Lung (tissue), 12 donors: ENCODE results near the gene KIAA1958. TPM values are rescaled to one million over a fixed set of nuclear protein-coding genes. Genes with fewer than 3 reads are reported as not detected.

ENCODE experiments used
- ATAC-seq: fragments of 200-7000 bp; cut with Tn5 transposase; one replicate; pipeline ENCODE4 v1.9.1; 2020; ENCODE audit warnings: moderate number of reproducible peaks; ENCODE audit not compliant: insufficient read depth, low FRiP score
- DNase-seq, 3 donors: peaks; one replicate each; pipeline ENCODE4 v3.0.0-alpha.2; 2013 to 2017
- H3K27ac ChIP-seq, 2 donors: one replicate each; pipeline ENCODE4 v1.5.1; 2013; ENCODE audit warnings: mild to moderate bottlenecking in 2 of 2, moderate library complexity in 2 of 2, control low read depth in 1 of 2, inconsistent platforms in 1 of 2, low read depth in 1 of 2, low read length in 1 of 2
- H3K27me3 ChIP-seq, 3 donors: one replicate each; pipeline ENCODE4 v1.5.1; 2013; ENCODE audit warnings: low read length in 2 of 3; ENCODE audit not compliant: control insufficient read depth in 3 of 3, insufficient read depth in 3 of 3
- H3K36me3 ChIP-seq, 4 donors: one replicate each; pipeline ENCODE4 v1.5.1; 2013; ENCODE audit warnings: low read length in 4 of 4, mild to moderate bottlenecking in 1 of 4, moderate library complexity in 1 of 4; ENCODE audit not compliant: control insufficient read depth in 4 of 4, insufficient read depth in 4 of 4
- H3K4me1 ChIP-seq, 5 donors: one replicate each; pipeline ENCODE4 v1.5.1; 2013; ENCODE audit warnings: low read length in 5 of 5, mild to moderate bottlenecking in 2 of 5, moderate library complexity in 1 of 5; ENCODE audit not compliant: control insufficient read depth in 5 of 5, insufficient read depth in 5 of 5
- H3K4me3 ChIP-seq: one replicate; pipeline ENCODE4 v1.5.1; 2013; ENCODE audit warnings: mild to moderate bottlenecking, control low read depth, moderate library complexity
- H3K9ac ChIP-seq, 2 donors: one replicate each; pipeline ENCODE4 v1.5.1; 2013; ENCODE audit warnings: low read length in 2 of 2, control low read depth in 1 of 2; ENCODE audit not compliant: insufficient read depth in 1 of 2
- H3K9me3 ChIP-seq, 4 donors: one replicate each; pipeline ENCODE4 v1.5.1; 2013; ENCODE audit warnings: low read length in 3 of 4, mild to moderate bottlenecking in 1 of 4, moderate library complexity in 1 of 4; ENCODE audit not compliant: control insufficient read depth in 4 of 4, insufficient read depth in 3 of 4
- CTCF ChIP-seq: IDR thresholded peaks from 2 replicates; pipeline ENCODE4 v1.5.1; 2012; ENCODE audit warnings: mild to moderate bottlenecking; ENCODE audit errors: control extremely low read depth, extremely low read depth
- WGBS, 2 donors: extraction: QIAGEN DNeasy Blood & Tissue Kit; methylation state at CpG; one replicate each; pipeline ENCODE4 v1.1.7; 2013; 5-methylcytosine and 5-hydroxymethylcytosine counted together
- polyA plus RNA-seq, 2 donors: library from polyadenylated mRNA; stranded (reverse); fragments of 200-250 nt; gene quantifications; one replicate each; pipeline ENCODE4 v1.2.1, GENCODE V29; 2013
- total RNA-seq, 2 donors: library from RNA; depleted of rRNA in 1 of 2; stranded (reverse); fragments of >200 nt in 1 of 2; gene quantifications; one replicate each; pipeline ENCODE4 v1.2.1, GENCODE V29; 2014 to 2021
- donor health status: control.
- donor health status: control.
- donor health status: Bipolar disorder and iron deficiency.
- donor health status: healthy.
- donor health status: DM: yes; HTN: yes; CAD: no.

KIAA1958 gene
- total and polyA plus RNA-seq, 4 donors = 2.0 to 24.0 (median 6.8) TPM

- no peaks in the 10 kb centered on the region for H3K4me1 ChIP-seq
- TF ChIP-seq CTCF = no peak
- ATAC-seq = no peak
- H3K27ac ChIP-seq = no peak overlapping the region
- no peaks in the 10 kb centered on the region for H3K27me3 ChIP-seq
- DNase-seq = no peak
- no peak overlapping the region for H3K4me3 ChIP-seq
- H3K36me3 ChIP-seq = no peaks in the 10 kb centered on the region
- 77 to 94% methylated on average over 2 of the region's 2 CpGs for WGBS, 2 donors
- no peak overlapping the region for H3K9ac ChIP-seq
- no peaks in the 10 kb centered on the region for H3K9me3 ChIP-seq
These were observed 115.0 kb downstream of the KIAA1958 start for GRCh38 chr9:112601636-112602035.

- no peaks in the 10 kb centered on the region for H3K9me3 ChIP-seq
- no peak overlapping the region for H3K27ac ChIP-seq
- ATAC-seq = no peak
- 96 to 97% methylated on average over 2 of the region's 2 CpGs for WGBS, 2 donors
- no peak for TF ChIP-seq CTCF
- no peak for DNase-seq
- H3K36me3 ChIP-seq = no peaks in the 10 kb centered on the region
- H3K4me1 ChIP-seq = no peaks in the 10 kb centered on the region
- no peak overlapping the region for H3K4me3 ChIP-seq
- H3K27me3 ChIP-seq = no peaks in the 10 kb centered on the region
- no peak overlapping the region for H3K9ac ChIP-seq
These were observed 118.2 kb downstream of the KIAA1958 start for GRCh38 chr9:112604790-112605189.

GRCh38 chr9:112605518-112605917 is 118.9 kb downstream of the KIAA1958 start:
- Histone ChIP-seq H3K4me3 (no peak overlapping the region), H3K27me3 (no peaks in the 10 kb centered on the region), H3K36me3 (no peaks in the 10 kb centered on the region), H3K27ac (no peak overlapping the region), H3K9me3 (no peaks in the 10 kb centered on the region), H3K9ac (no peak overlapping the region), H3K4me1 (no peaks in the 10 kb centered on the region)
- TF ChIP-seq CTCF = no peak
- 85 to 97% methylated on average over 1 of the region's 1 CpG for WGBS, 2 donors
- DNase-seq (no peak), ATAC-seq (no peak)

- H3K27me3 ChIP-seq = no peaks in the 10 kb centered on the region
- H3K9ac ChIP-seq = no peak overlapping the region
- WGBS, 2 donors = 97% methylated on average over 2 of the region's 2 CpGs
- H3K27ac ChIP-seq = no peak overlapping the region
- no peaks in the 10 kb centered on the region for H3K36me3 ChIP-seq
- H3K4me3 ChIP-seq = no peak overlapping the region
- no peak for ATAC-seq
- H3K4me1 ChIP-seq = no peaks in the 10 kb centered on the region
- no peaks in the 10 kb centered on the region for H3K9me3 ChIP-seq
- no peak for DNase-seq
- TF ChIP-seq CTCF = no peak
These were observed 119.5 kb downstream of the KIAA1958 start for GRCh38 chr9:112605963-112606699.
